Liver (tissue), 9 donors: ENCODE measurements around the gene CACNA2D1. TPM values are rescaled to one million over a fixed set of nuclear protein-coding genes. Genes with fewer than 3 reads are reported as not detected.
A peak's percentile ranks its signal among the peaks of the same experiment; 100 is the strongest.

Source experiments
- DNase-seq: peaks from one replicate; pipeline ENCODE4 v3.0.0-alpha.2; 2017; ENCODE audit warnings: low spot score
- H3K27ac ChIP-seq, 2 donors: one replicate each; pipeline ENCODE4 v1.7.0; 2013; ENCODE audit warnings: inconsistent platforms in 2 of 2, low read length in 2 of 2, control low read depth in 1 of 2, low read depth in 1 of 2, mild to moderate bottlenecking in 1 of 2
- H3K27me3 ChIP-seq, 4 donors: one replicate each; pipeline versions ENCODE4 v1.6.1 to v1.7.0; 2013; ENCODE audit warnings: low read length in 3 of 4, inconsistent platforms in 1 of 4, mild to moderate bottlenecking in 1 of 4, moderate library complexity in 1 of 4; ENCODE audit not compliant: control insufficient read depth in 4 of 4, insufficient read depth in 4 of 4
- H3K36me3 ChIP-seq, 4 donors: one replicate each; pipeline versions ENCODE4 v1.6.1 to v1.7.0; 2013; ENCODE audit warnings: low read length in 3 of 4, mild to moderate bottlenecking in 3 of 4, low read depth in 1 of 4, moderate library complexity in 1 of 4; ENCODE audit not compliant: control insufficient read depth in 4 of 4, insufficient read depth in 3 of 4
- H3K4me1 ChIP-seq, 4 donors: one replicate each; pipeline versions ENCODE4 v1.6.1 to v1.7.0; 2013; ENCODE audit warnings: low read length in 3 of 4, mild to moderate bottlenecking in 3 of 4, moderate library complexity in 1 of 4; ENCODE audit not compliant: control insufficient read depth in 4 of 4, insufficient read depth in 4 of 4
- H3K4me3 ChIP-seq, 3 donors: one replicate each; pipeline versions ENCODE4 v1.6.1 to v1.7.0; 2013; ENCODE audit warnings: low read length in 3 of 3, control low read depth in 1 of 3, low read depth in 1 of 3, mild to moderate bottlenecking in 1 of 3
- H3K9ac ChIP-seq, 2 donors: one replicate each; pipeline ENCODE4 v1.7.0; 2013; ENCODE audit warnings: low read length in 2 of 2, mild to moderate bottlenecking in 2 of 2, moderate library complexity in 2 of 2, control low read depth in 1 of 2, low read depth in 1 of 2
- H3K9me3 ChIP-seq, 4 donors: one replicate each; pipeline versions ENCODE4 v1.6.1 to v1.7.0; 2013; ENCODE audit warnings: low read length in 3 of 4; ENCODE audit not compliant: control insufficient read depth in 4 of 4
- EGR1 ChIP-seq, 2 donors: IDR thresholded peaks; 2 replicates each; pipeline ENCODE4 v1.6.1; 2016 to 2018; ENCODE audit warnings: antibody characterized with exemption in 2 of 2, low read depth in 2 of 2
- FOXA2 ChIP-seq: IDR thresholded peaks from 2 replicates; pipeline ENCODE4 v1.6.1; 2016; ENCODE audit warnings: antibody characterized with exemption
- GABPA ChIP-seq, 2 donors: IDR thresholded peaks in 1 of 2; conservative IDR thresholded peaks in 1 of 2; 2 replicates each; pipeline ENCODE4 v1.6.1; 2016; ENCODE audit warnings: antibody characterized with exemption in 2 of 2, mild to moderate bottlenecking in 1 of 2, moderate library complexity in 1 of 2
- HNF4A ChIP-seq, 2 donors: conservative IDR thresholded peaks; 2 replicates each; pipeline ENCODE4 v1.6.1; 2016; ENCODE audit warnings: antibody characterized with exemption in 2 of 2, mild to moderate bottlenecking in 2 of 2
- HNF4G ChIP-seq: IDR thresholded peaks from 2 replicates; pipeline ENCODE4 v1.6.1; 2016; ENCODE audit warnings: antibody characterized with exemption
- JUND ChIP-seq, 2 donors: IDR thresholded peaks; 2 replicates each; pipeline ENCODE4 v1.6.1; 2016; ENCODE audit warnings: antibody characterized with exemption in 2 of 2
- NR2F2 ChIP-seq: IDR thresholded peaks from 2 replicates; pipeline ENCODE4 v1.6.1; 2016; ENCODE audit warnings: antibody characterized with exemption
- RAD21 ChIP-seq, 2 donors: IDR thresholded peaks; 2 replicates each; pipeline ENCODE4 v1.6.1; 2016; ENCODE audit warnings: antibody characterized with exemption in 2 of 2, mild to moderate bottlenecking in 2 of 2
- RXRA ChIP-seq, 2 donors: IDR thresholded peaks; 2 replicates each; pipeline ENCODE4 v1.6.1; 2017 to 2018; ENCODE audit warnings: antibody characterized with exemption in 2 of 2, mild to moderate bottlenecking in 1 of 2
- YY1 ChIP-seq: IDR thresholded peaks from 2 replicates; pipeline ENCODE4 v1.6.1; 2016; ENCODE audit warnings: antibody characterized with exemption, mild to moderate bottlenecking
- WGBS: extraction: QIAGEN DNeasy Blood & Tissue Kit; methylation state at CpG from one replicate; pipeline ENCODE4 v1.1.7; 2013; 5-methylcytosine and 5-hydroxymethylcytosine counted together
- polyA plus RNA-seq, 2 donors: library from polyadenylated mRNA; stranded (reverse) in 1 of 2; unstranded in 1 of 2; fragments of 200-250 nt in 1 of 2; fragments of >200 nt in 1 of 2; fragmentation: Nextera tagmentation in 1 of 2; extraction: Ambion mirVana in 1 of 2; gene quantifications; one replicate each; pipeline versions ENCODE4 v1.2.1 to v1.2.3, GENCODE V29; 2013 to 2015
- total RNA-seq, 2 donors: library from RNA; depleted of rRNA; stranded (reverse); fragments of >200 nt; gene quantifications; one replicate each; pipeline ENCODE4 v1.2.3, GENCODE V29; 2014
- TF ChIP-seq, protein P1 (sequence below): IDR thresholded peaks from 2 replicates; pipeline ENCODE4 v1.6.1; 2016; ENCODE audit warnings: antibody characterized with exemption
- TF ChIP-seq, protein P2 (sequence below): IDR thresholded peaks from 2 replicates; pipeline ENCODE4 v1.6.1; 2016; ENCODE audit warnings: antibody characterized with exemption
- TF ChIP-seq, protein P3 (sequence below): fragments of 150-350 bp; IDR thresholded peaks from 2 replicates; pipeline ENCODE4 v1.5.1; 2017; ENCODE audit warnings: improper control_type of control experiment, low read depth, low read length; ENCODE audit not compliant: missing input control
- TF ChIP-seq, protein P4 (sequence below): IDR thresholded peaks from 2 replicates; pipeline ENCODE4 v1.6.1; 2016; ENCODE audit warnings: antibody characterized with exemption
- donor health status: healthy.
- donor health status: healthy.
- donor health status: healthy.
- donor health status: healthy.
- donor health status: healthy.

Gene CACNA2D1
- total and polyA plus RNA-seq, 4 donors, result 0.42 to 2.3 (median 0.94) TPM

DNA sequence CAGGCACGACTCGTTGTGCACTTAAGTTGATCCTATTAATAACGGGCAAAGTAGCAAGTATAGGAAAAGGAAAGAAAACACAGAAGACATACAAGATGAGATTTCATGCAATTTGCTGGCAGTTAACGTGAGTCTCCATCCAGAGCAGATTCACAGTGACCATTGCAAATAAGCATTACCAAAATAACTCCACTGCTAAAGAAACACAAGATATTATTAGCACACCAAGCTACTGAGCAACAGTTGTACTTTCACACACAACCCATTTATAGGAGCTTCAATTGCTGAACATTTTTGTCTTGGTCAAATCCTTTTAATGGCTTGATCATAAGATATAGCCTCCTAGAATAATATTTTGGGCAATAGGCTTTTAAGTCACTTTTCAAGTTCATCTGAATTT lies 486.1 kb downstream of the CACNA2D1 start (continued):
- TF ChIP-seq, protein P1, sequence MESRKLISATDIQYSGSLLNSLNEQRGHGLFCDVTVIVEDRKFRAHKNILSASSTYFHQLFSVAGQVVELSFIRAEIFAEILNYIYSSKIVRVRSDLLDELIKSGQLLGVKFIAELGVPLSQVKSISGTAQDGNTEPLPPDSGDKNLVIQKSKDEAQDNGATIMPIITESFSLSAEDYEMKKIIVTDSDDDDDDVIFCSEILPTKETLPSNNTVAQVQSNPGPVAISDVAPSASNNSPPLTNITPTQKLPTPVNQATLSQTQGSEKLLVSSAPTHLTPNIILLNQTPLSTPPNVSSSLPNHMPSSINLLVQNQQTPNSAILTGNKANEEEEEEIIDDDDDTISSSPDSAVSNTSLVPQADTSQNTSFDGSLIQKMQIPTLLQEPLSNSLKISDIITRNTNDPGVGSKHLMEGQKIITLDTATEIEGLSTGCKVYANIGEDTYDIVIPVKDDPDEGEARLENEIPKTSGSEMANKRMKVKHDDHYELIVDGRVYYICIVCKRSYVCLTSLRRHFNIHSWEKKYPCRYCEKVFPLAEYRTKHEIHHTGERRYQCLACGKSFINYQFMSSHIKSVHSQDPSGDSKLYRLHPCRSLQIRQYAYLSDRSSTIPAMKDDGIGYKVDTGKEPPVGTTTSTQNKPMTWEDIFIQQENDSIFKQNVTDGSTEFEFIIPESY, result no peak
- TF ChIP-seq, protein P2, sequence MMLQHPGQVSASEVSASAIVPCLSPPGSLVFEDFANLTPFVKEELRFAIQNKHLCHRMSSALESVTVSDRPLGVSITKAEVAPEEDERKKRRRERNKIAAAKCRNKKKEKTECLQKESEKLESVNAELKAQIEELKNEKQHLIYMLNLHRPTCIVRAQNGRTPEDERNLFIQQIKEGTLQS, result no peak

DNA sequence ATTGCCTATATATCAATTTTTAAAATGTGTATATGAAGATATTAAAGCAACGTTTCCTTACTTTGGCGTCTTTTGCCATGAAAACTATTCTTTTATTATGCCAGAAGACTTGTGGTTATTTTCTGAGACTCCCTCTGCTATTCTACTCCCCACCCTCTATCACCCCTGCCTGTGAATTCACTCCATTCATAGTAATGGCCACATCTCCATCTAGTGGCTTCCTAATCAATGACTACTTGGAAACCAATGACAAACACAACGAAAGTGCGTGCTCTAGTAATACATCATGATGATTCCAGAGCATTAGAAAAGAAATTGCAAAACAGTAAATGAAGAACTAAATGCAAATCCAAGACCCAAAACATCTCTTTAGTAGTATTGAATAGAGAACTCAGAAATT lies 487.1 kb downstream of the CACNA2D1 start:
- TF ChIP-seq, protein P3, sequence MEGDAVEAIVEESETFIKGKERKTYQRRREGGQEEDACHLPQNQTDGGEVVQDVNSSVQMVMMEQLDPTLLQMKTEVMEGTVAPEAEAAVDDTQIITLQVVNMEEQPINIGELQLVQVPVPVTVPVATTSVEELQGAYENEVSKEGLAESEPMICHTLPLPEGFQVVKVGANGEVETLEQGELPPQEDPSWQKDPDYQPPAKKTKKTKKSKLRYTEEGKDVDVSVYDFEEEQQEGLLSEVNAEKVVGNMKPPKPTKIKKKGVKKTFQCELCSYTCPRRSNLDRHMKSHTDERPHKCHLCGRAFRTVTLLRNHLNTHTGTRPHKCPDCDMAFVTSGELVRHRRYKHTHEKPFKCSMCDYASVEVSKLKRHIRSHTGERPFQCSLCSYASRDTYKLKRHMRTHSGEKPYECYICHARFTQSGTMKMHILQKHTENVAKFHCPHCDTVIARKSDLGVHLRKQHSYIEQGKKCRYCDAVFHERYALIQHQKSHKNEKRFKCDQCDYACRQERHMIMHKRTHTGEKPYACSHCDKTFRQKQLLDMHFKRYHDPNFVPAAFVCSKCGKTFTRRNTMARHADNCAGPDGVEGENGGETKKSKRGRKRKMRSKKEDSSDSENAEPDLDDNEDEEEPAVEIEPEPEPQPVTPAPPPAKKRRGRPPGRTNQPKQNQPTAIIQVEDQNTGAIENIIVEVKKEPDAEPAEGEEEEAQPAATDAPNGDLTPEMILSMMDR, result peak; percentile 39
- TF ChIP-seq YY1, result no peak
- TF ChIP-seq, protein P2, result no peak
- TF ChIP-seq, protein P4, sequence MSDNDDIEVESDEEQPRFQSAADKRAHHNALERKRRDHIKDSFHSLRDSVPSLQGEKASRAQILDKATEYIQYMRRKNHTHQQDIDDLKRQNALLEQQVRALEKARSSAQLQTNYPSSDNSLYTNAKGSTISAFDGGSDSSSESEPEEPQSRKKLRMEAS, result no peak
- peak; percentile 75 to 82 for TF ChIP-seq RAD21 (IDR thresholded peaks at IDR 0.05)
- TF ChIP-seq RXRA (IDR thresholded peaks at IDR 0.05), result no peak
- TF ChIP-seq JUND (IDR thresholded peaks at IDR 0.05), result no peak
- WGBS, result 21% methylated on average over 4 of the region's 4 CpGs
- no peaks in the 10 kb centered on the region for H3K36me3 ChIP-seq
- no peaks in the 10 kb centered on the region for H3K9me3 ChIP-seq
- no peak overlapping the region for H3K4me3 ChIP-seq
- no peaks in the 10 kb centered on the region for H3K4me1 ChIP-seq
- no peak for DNase-seq
- H3K9ac ChIP-seq, result no peak overlapping the region
- peaks cover 0 to 3% (median 0%) of the 10 kb centered on the region in 4 donors for H3K27me3 ChIP-seq
- no peak overlapping the region for H3K27ac ChIP-seq

DNA sequence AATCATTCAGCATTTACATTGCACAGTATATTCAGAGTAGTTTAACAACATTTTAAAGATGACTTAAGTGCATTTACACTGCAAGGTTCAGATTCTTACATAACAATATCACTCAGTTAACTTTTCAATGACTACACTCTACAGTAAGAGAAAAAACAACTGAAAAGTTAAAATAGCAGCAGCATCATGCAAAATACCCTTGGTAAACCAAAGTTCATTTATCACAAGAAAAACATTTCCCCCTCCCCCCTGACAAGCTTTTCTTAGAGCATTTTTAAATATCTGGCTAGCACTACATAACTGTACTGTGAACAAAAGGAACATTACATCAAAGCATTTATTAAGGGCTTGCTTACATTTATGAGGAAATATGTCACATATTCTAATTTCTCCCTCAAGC lies 494.3 kb downstream of the CACNA2D1 start:
- Histone ChIP-seq H3K36me3 (no peaks in the 10 kb centered on the region), H3K27me3 (no peaks in the 10 kb centered on the region), H3K27ac (no peak overlapping the region), H3K9ac (no peak overlapping the region), H3K4me3 (no peak overlapping the region), H3K4me1 (no peaks in the 10 kb centered on the region), H3K9me3 (no peaks in the 10 kb centered on the region)
- TF ChIP-seq RAD21 (IDR thresholded peaks at IDR 0.05) (no peak), NR2F2 (no peak), FOXA2 (no peak), HNF4G (no peak), EGR1 (IDR thresholded peaks at IDR 0.05; ENCODE audit: low read depth in 2 of 2) (no peak), YY1 (no peak), GABPA (IDR thresholded peaks at IDR 0.05 in 1 of 2, conservative IDR thresholded peaks at IDR 0.05 in 1 of 2) (no peak), HNF4A (conservative IDR thresholded peaks at IDR 0.05) (no peak)
- TF ChIP-seq, protein P1, result no peak
- DNase-seq, result no peak
